Bronchial epithelial cell (primary cell): Measurements from ENCODE around the gene FBXO2. TPM values are rescaled to one million over a fixed set of nuclear protein-coding genes. Genes with fewer than 3 reads are reported as not detected.

Source experiments
- DNase-seq: peaks from one replicate; pipeline ENCODE4 v3.0.0-alpha.2; 2010; ENCODE audit warnings: low read depth
- FAIRE-seq: peaks from 2 replicates; lab custom pipeline; 2011; peaks lifted over from hg19 to GRCh38; lab: Jason Lieb, UNC
- H3K27me3 ChIP-seq: 2 replicates; pipeline ENCODE4 v1.5.1; 2011; ENCODE audit warnings: low read length; ENCODE audit not compliant: control insufficient read depth, insufficient read depth
- H3K36me3 ChIP-seq: 2 replicates; pipeline ENCODE4 v1.5.1; 2011; ENCODE audit warnings: low read length; ENCODE audit not compliant: control insufficient read depth, insufficient read depth
- H3K4me3 ChIP-seq: 2 replicates; pipeline ENCODE4 v1.5.1; 2011; ENCODE audit warnings: mild to moderate bottlenecking, low read depth, low read length, control low read depth
- CTCF ChIP-seq: IDR thresholded peaks from 2 replicates; pipeline ENCODE4 v1.5.1; 2011; ENCODE audit warnings: mild to moderate bottlenecking, moderate library complexity, low read length, control low read depth, inconsistent platforms; ENCODE audit not compliant: insufficient read depth, severe bottlenecking
- total RNA-seq: library from RNA; depleted of rRNA; stranded (reverse); fragments of >200 nt; gene quantifications from 2 replicates; pipeline ENCODE4 v1.2.1, GENCODE V29; 2014

FBXO2 gene
- total RNA-seq, 1 donor from 2014 or later: 49.5 TPM

- no peak overlapping the region for H3K4me3 ChIP-seq
- FAIRE-seq: peak; percentile 43
- H3K27me3 ChIP-seq: peaks cover 44% of the 10 kb centered on the region
Measured at GRCh38 chr1:11693024-11693590, 38.9 kb upstream of the FBXO2 start.

GRCh38 chr1:11691928-11692711, 37.9 kb upstream of the FBXO2 start:
- no peak for TF ChIP-seq CTCF
- FAIRE-seq (no peak), DNase-seq (no peak)
- Histone ChIP-seq H3K27me3 (peaks cover 41% of the 10 kb centered on the region), H3K4me3 (no peak overlapping the region), H3K36me3 (no peaks in the 10 kb centered on the region)

More at GRCh38 chr1:11693024-11693590, 38.9 kb upstream of the FBXO2 start:
- TF ChIP-seq CTCF: no peak
- DNase-seq: peak; percentile 84
- no peaks in the 10 kb centered on the region for H3K36me3 ChIP-seq

- no peaks in the 10 kb centered on the region for H3K36me3 ChIP-seq
- H3K4me3 ChIP-seq: peak within 1 kb of the TSS; percentile 6
- FAIRE-seq: no peak
- no peak for DNase-seq
- peaks cover 41% of the 10 kb centered on the region for H3K27me3 ChIP-seq
- TF ChIP-seq CTCF: no peak
Measured at GRCh38 chr1:11691302-11691914, 37.2 kb upstream of the FBXO2 start, which contains the start of gene DRAXIN. Gene DRAXIN (plus strand): TSS chr1:11691710. CDS start chr1:11706259, 14,549 bp downstream.

- FAIRE-seq (peak; percentile 18), DNase-seq (no peak)
- no peaks in the 10 kb centered on the region for H3K36me3 ChIP-seq
- peak overlapping the region; percentile 6 for H3K4me3 ChIP-seq
- no peak for TF ChIP-seq CTCF
- peaks cover 39% of the 10 kb centered on the region for H3K27me3 ChIP-seq
Measured at GRCh38 chr1:11690397-11691301, 36.4 kb upstream of the FBXO2 start.

- Histone ChIP-seq H3K36me3 (no peaks in the 10 kb centered on the region), H3K4me3 (no peak overlapping the region), H3K27me3 (peaks cover 26% of the 10 kb centered on the region)
- no peak for TF ChIP-seq CTCF
- no peak for DNase-seq
- FAIRE-seq: no peak
Measured at GRCh38 chr1:11688506-11688905, 34.3 kb upstream of the FBXO2 start.
